ENCODE data around the gene FBXL15. TPM values are rescaled to one million over a fixed set of nuclear protein-coding genes. Genes with fewer than 3 reads are reported as not detected.
"Not testable (repeated sequence)": the region's sequence is repeated elsewhere in the genome, so short reads cannot be mapped to it uniquely, and the experiment has no call there.

FBXL15 gene
- total RNA-seq, 1 experiment from 2014 or later: 17.6 TPM

- peak; percentile 69 for DNase-seq (ENCODE audit: low read depth)
Measured at GRCh38 chr10:102452672-102453340, 32.2 kb downstream of the FBXL15 start.

- DNase-seq (ENCODE audit: low read depth): no peak
Measured at GRCh38 chr10:102453502-102453901, 32.9 kb downstream of the FBXL15 start.

GRCh38 chr10:102454662-102455487, 34.2 kb downstream of the FBXL15 start:
- not testable (repeated sequence) for DNase-seq (ENCODE audit: low read depth)

- DNase-seq (ENCODE audit: low read depth): peak; percentile 79
Measured at GRCh38 chr10:102455893-102456471, 35.3 kb downstream of the FBXL15 start.

GRCh38 chr10:102457591-102458150, 37.0 kb downstream of the FBXL15 start:
- DNase-seq (ENCODE audit: low read depth): no peak

GRCh38 chr10:102458656-102459055, 38.0 kb downstream of the FBXL15 start:
- DNase-seq (ENCODE audit: low read depth): no peak

- no peak for DNase-seq (ENCODE audit: low read depth)
Measured at GRCh38 chr10:102460836-102461186, 40.2 kb downstream of the FBXL15 start.

- DNase-seq (ENCODE audit: low read depth): peak; percentile 73
Measured at GRCh38 chr10:102461187-102462054, 40.8 kb downstream of the FBXL15 start.

GRCh38 chr10:102462512-102463054, 41.9 kb downstream of the FBXL15 start:
- no peak for DNase-seq (ENCODE audit: low read depth)

- DNase-seq (ENCODE audit: low read depth): no peak
Measured at GRCh38 chr10:102463983-102464382, 43.3 kb downstream of the FBXL15 start.

GRCh38 chr10:102465466-102465865, 44.8 kb downstream of the FBXL15 start:
- no peak for DNase-seq (ENCODE audit: low read depth)

GRCh38 chr10:102467318-102467717, 46.7 kb downstream of the FBXL15 start:
- no peak for DNase-seq (ENCODE audit: low read depth)

- no peak for DNase-seq (ENCODE audit: low read depth)
Measured at GRCh38 chr10:102467971-102468438, 47.4 kb downstream of the FBXL15 start.

- DNase-seq (ENCODE audit: low read depth): no peak
Measured at GRCh38 chr10:102468683-102469082, 48.0 kb downstream of the FBXL15 start.

- DNase-seq (ENCODE audit: low read depth): no peak
Measured at GRCh38 chr10:102470579-102471546, 50.2 kb downstream of the FBXL15 start.

Measured in HT1080 (cell line).